Measurements from ENCODE around the gene CENPV.

GRCh38 chr17:16328997-16329396, 24.3 kb downstream of the CENPV start:
- TF ChIP-seq CTCF (conservative IDR thresholded peaks at IDR 0.05; ENCODE audit: low read length) (no peak; the same call in 1 of the 2 replicates), EZH2phosphoT487 (IDR thresholded peaks at IDR 0.05; ENCODE audit: borderline replicate concordance) (no peak)
